ENCODE measurements around the gene SHB. TPM values are rescaled to one million over a fixed set of nuclear protein-coding genes. Genes with fewer than 3 reads are reported as not detected.

Gene SHB
- total RNA-seq, 2 donors from 2014 or later: 28.1 to 38.1 TPM

GRCh38 chr9:37978481-37978864 lies 90.6 kb downstream of the SHB start:
- Histone ChIP-seq H3K4me1 (ENCODE audit: control insufficient read depth, insufficient read depth, low read length) (no peaks in the 10 kb centered on the region), H3K27ac (ENCODE audit: low read depth, low read length) (no peak overlapping the region), H3K9ac (ENCODE audit: extremely low read depth, low read length, poor library complexity, severe bottlenecking) (no peak overlapping the region), H3K27me3 (ENCODE audit: control insufficient read depth, insufficient read depth, low read length, poor library complexity, severe bottlenecking) (no peaks in the 10 kb centered on the region), H3K4me3 (ENCODE audit: low read length) (no peak overlapping the region), H3K9me3 (ENCODE audit: control insufficient read depth, low read length) (no peaks in the 10 kb centered on the region), H3K36me3 (ENCODE audit: control insufficient read depth, insufficient read depth, low read length) (peaks cover 60% of the 10 kb centered on the region)
- no peak overlapping the region for H3K4me3 Mint-ChIP-seq
- DNase-seq: no peak
- H3K9me3 Mint-ChIP-seq: no peaks in the 10 kb centered on the region
- WGBS, 2 experiments (ENCODE audit: insufficient coverage in 1 of 2, insufficient read length in 1 of 2): 89 to 96% methylated on average over 4 to 6 of the region's 6 CpGs
- H3K27ac Mint-ChIP-seq: no peak overlapping the region
- H3K27me3 Mint-ChIP-seq (ENCODE audit: insufficient read depth): no peaks in the 10 kb centered on the region
- no peak for TF ChIP-seq CTCF (conservative IDR thresholded peaks at IDR 0.05)
- H3K4me1 Mint-ChIP-seq: peaks cover 9% of the 10 kb centered on the region
- H3K36me3 Mint-ChIP-seq (ENCODE audit: low read depth): peaks cover 53% of the 10 kb centered on the region

GRCh38 chr9:37977851-37978480 lies 91.1 kb downstream of the SHB start:
- Histone ChIP-seq H3K36me3 (ENCODE audit: control insufficient read depth, insufficient read depth, low read length) (peaks cover 59% of the 10 kb centered on the region), H3K9ac (ENCODE audit: extremely low read depth, low read length, poor library complexity, severe bottlenecking) (no peak overlapping the region), H3K27ac (ENCODE audit: low read depth, low read length) (no peak overlapping the region), H3K27me3 (ENCODE audit: control insufficient read depth, insufficient read depth, low read length, poor library complexity, severe bottlenecking) (no peaks in the 10 kb centered on the region), H3K9me3 (ENCODE audit: control insufficient read depth, low read length) (no peaks in the 10 kb centered on the region), H3K4me1 (ENCODE audit: control insufficient read depth, insufficient read depth, low read length) (no peaks in the 10 kb centered on the region), H3K4me3 (ENCODE audit: low read length) (no peak overlapping the region)
- no peak for TF ChIP-seq CTCF (conservative IDR thresholded peaks at IDR 0.05)
- Mint-ChIP-seq H3K4me3 (no peak overlapping the region), H3K27me3 (ENCODE audit: insufficient read depth) (no peaks in the 10 kb centered on the region), H3K36me3 (ENCODE audit: low read depth) (peaks cover 51% of the 10 kb centered on the region), H3K27ac (no peak overlapping the region), H3K9me3 (no peaks in the 10 kb centered on the region), H3K4me1 (peaks cover 9% of the 10 kb centered on the region)
- 90% methylated on average over 2 of the region's 5 CpGs; no CpG with 5 or more reads in 1 of the 2 experiments for WGBS, 2 experiments (ENCODE audit: insufficient coverage in 1 of 2, insufficient read length in 1 of 2)
- DNase-seq: no peak

GRCh38 chr9:37976714-37977477 lies 92.1 kb downstream of the SHB start:
- H3K27me3 Mint-ChIP-seq (ENCODE audit: insufficient read depth): no peaks in the 10 kb centered on the region
- H3K4me1 ChIP-seq (ENCODE audit: control insufficient read depth, insufficient read depth, low read length): no peaks in the 10 kb centered on the region
- H3K4me3 ChIP-seq (ENCODE audit: low read length): no peak overlapping the region
- peaks cover 53% of the 10 kb centered on the region for H3K36me3 Mint-ChIP-seq (ENCODE audit: low read depth)
- H3K27me3 ChIP-seq (ENCODE audit: control insufficient read depth, insufficient read depth, low read length, poor library complexity, severe bottlenecking): no peaks in the 10 kb centered on the region
- H3K9me3 ChIP-seq (ENCODE audit: control insufficient read depth, low read length): no peaks in the 10 kb centered on the region
- H3K9me3 Mint-ChIP-seq: no peaks in the 10 kb centered on the region
- H3K4me1 Mint-ChIP-seq: peaks cover 13% of the 10 kb centered on the region
- H3K36me3 ChIP-seq (ENCODE audit: control insufficient read depth, insufficient read depth, low read length): peaks cover 66% of the 10 kb centered on the region
- no peak overlapping the region for H3K4me3 Mint-ChIP-seq
- 91% methylated on average over 4 to 7 of the region's 8 CpGs for WGBS, 2 experiments (ENCODE audit: insufficient coverage in 1 of 2, insufficient read length in 1 of 2)
- TF ChIP-seq CTCF (conservative IDR thresholded peaks at IDR 0.05): no peak
- no peak overlapping the region for H3K27ac Mint-ChIP-seq
- H3K9ac ChIP-seq (ENCODE audit: extremely low read depth, low read length, poor library complexity, severe bottlenecking): no peak overlapping the region
- no peak for DNase-seq
- H3K27ac ChIP-seq (ENCODE audit: low read depth, low read length): no peak overlapping the region

Measured in endodermal cell (in vitro differentiated cells).